Progenitor cell of endocrine pancreas (in vitro differentiated cells): ENCODE data around the gene USP32. TPM values are rescaled to one million over a fixed set of nuclear protein-coding genes. Genes with fewer than 3 reads are reported as not detected.
A peak's percentile ranks its signal among the peaks of the same experiment; 100 is the strongest.
"Not testable (repeated sequence)": the region's sequence is repeated elsewhere in the genome, so short reads cannot be mapped to it uniquely, and the experiment has no call there.

Experiments
- DNase-seq: peaks from one replicate; pipeline ENCODE4 v3.0.0; 2021; ENCODE audit warnings: low spot score; ENCODE audit not compliant: unreplicated experiment
- H3K27ac Mint-ChIP-seq: 2 replicates; pipeline ENCODE4 v1.8.0; 2021; ENCODE audit warnings: mild to moderate bottlenecking, moderate library complexity, mixed read lengths
- H3K27me3 Mint-ChIP-seq: 2 replicates; pipeline ENCODE4 v1.8.0; 2021; ENCODE audit warnings: mixed read lengths
- H3K36me3 Mint-ChIP-seq: 2 replicates; pipeline ENCODE4 v1.8.0; 2022; ENCODE audit warnings: mixed read lengths; ENCODE audit not compliant: insufficient read depth
- H3K4me1 Mint-ChIP-seq: 2 replicates; pipeline ENCODE4 v1.8.0; 2021; ENCODE audit warnings: low read depth, mixed read lengths
- H3K4me3 Mint-ChIP-seq: 2 replicates; pipeline ENCODE4 v1.8.0; 2021; ENCODE audit warnings: low read depth, mild to moderate bottlenecking, moderate library complexity, mixed read lengths
- H3K9me3 Mint-ChIP-seq: 2 replicates; pipeline ENCODE4 v1.8.0; 2021; ENCODE audit warnings: low read depth, mixed read lengths
- long read RNA-seq: library from polyadenylated mRNA; unstranded; transcript quantifications from one replicate; pipeline ENCODE4 v2.0.0, GENCODE V29; 2020
- total RNA-seq: library from RNA; stranded (reverse); gene quantifications from 2 replicates; pipeline ENCODE4 v1.2.1, GENCODE V29; 2021
- TF ChIP-seq, protein P1 (sequence below): fragments of 200-600 bp; sonication (generic); IDR thresholded peaks from one replicate; pipeline ENCODE4 v1.5.0; 2021; ENCODE audit warnings: antibody characterized with exemption, mild to moderate bottlenecking; ENCODE audit not compliant: unreplicated experiment

Gene USP32, protein sequence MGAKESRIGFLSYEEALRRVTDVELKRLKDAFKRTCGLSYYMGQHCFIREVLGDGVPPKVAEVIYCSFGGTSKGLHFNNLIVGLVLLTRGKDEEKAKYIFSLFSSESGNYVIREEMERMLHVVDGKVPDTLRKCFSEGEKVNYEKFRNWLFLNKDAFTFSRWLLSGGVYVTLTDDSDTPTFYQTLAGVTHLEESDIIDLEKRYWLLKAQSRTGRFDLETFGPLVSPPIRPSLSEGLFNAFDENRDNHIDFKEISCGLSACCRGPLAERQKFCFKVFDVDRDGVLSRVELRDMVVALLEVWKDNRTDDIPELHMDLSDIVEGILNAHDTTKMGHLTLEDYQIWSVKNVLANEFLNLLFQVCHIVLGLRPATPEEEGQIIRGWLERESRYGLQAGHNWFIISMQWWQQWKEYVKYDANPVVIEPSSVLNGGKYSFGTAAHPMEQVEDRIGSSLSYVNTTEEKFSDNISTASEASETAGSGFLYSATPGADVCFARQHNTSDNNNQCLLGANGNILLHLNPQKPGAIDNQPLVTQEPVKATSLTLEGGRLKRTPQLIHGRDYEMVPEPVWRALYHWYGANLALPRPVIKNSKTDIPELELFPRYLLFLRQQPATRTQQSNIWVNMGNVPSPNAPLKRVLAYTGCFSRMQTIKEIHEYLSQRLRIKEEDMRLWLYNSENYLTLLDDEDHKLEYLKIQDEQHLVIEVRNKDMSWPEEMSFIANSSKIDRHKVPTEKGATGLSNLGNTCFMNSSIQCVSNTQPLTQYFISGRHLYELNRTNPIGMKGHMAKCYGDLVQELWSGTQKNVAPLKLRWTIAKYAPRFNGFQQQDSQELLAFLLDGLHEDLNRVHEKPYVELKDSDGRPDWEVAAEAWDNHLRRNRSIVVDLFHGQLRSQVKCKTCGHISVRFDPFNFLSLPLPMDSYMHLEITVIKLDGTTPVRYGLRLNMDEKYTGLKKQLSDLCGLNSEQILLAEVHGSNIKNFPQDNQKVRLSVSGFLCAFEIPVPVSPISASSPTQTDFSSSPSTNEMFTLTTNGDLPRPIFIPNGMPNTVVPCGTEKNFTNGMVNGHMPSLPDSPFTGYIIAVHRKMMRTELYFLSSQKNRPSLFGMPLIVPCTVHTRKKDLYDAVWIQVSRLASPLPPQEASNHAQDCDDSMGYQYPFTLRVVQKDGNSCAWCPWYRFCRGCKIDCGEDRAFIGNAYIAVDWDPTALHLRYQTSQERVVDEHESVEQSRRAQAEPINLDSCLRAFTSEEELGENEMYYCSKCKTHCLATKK (N-terminal part only)
- 42.7 and 42.8 TPM in 2 replicates for total RNA-seq
- long read RNA-seq, partial matches to known transcripts, result 17 of 19 reads
- long read RNA-seq, other reads (novel, unspliced or antisense), result 2 of 19 reads

GRCh38 chr17:60392042-60392844 is at the start of gene USP32:
Gene USP32 (minus strand): TSS chr17:60392133. CDS start chr17:60391939, 194 bp downstream.
- TF ChIP-seq, protein P1, sequence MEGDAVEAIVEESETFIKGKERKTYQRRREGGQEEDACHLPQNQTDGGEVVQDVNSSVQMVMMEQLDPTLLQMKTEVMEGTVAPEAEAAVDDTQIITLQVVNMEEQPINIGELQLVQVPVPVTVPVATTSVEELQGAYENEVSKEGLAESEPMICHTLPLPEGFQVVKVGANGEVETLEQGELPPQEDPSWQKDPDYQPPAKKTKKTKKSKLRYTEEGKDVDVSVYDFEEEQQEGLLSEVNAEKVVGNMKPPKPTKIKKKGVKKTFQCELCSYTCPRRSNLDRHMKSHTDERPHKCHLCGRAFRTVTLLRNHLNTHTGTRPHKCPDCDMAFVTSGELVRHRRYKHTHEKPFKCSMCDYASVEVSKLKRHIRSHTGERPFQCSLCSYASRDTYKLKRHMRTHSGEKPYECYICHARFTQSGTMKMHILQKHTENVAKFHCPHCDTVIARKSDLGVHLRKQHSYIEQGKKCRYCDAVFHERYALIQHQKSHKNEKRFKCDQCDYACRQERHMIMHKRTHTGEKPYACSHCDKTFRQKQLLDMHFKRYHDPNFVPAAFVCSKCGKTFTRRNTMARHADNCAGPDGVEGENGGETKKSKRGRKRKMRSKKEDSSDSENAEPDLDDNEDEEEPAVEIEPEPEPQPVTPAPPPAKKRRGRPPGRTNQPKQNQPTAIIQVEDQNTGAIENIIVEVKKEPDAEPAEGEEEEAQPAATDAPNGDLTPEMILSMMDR, result peak; percentile 48
- Mint-ChIP-seq H3K36me3 (no peaks in the 10 kb centered on the region), H3K27ac (peak within 1 kb of the TSS; percentile 96)

DNA sequence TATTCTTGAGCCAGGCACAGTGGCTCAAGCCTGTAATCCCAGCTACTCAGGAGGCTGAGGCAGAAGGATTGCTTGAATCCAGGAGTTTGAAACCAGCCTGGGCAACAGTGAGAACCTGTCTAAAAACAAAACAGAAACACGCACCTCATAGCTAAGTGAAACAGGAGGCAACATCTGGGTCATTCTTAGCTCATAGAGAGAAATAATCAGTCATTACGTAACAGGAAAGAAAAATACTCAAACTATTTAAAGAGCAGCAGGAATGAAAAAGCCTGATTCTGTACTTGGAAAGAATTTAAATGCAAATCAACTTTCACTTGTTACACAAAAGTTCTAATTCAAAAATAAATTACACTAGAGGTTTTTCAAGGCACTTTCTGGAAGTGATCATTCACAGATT is 47.6 kb upstream of the USP32 start:
- H3K27me3 Mint-ChIP-seq, result peaks cover 4% of the 10 kb centered on the region
- TF ChIP-seq, protein P1, result no peak
- no peak overlapping the region for H3K4me3 Mint-ChIP-seq
- DNase-seq, result no peak
- no peaks in the 10 kb centered on the region for H3K36me3 Mint-ChIP-seq
- H3K9me3 Mint-ChIP-seq, result no peaks in the 10 kb centered on the region
- no peak overlapping the region for H3K27ac Mint-ChIP-seq
- no peaks in the 10 kb centered on the region for H3K4me1 Mint-ChIP-seq

More at GRCh38 chr17:60392042-60392844, at the start of gene USP32:
- Mint-ChIP-seq H3K27me3 (no peaks in the 10 kb centered on the region), H3K9me3 (no peaks in the 10 kb centered on the region), H3K4me3 (peak within 1 kb of the TSS; percentile 95), H3K4me1 (peaks cover 28% of the 10 kb centered on the region)
- peak; percentile 94 for DNase-seq

GRCh38 chr17:60436676-60437075 is 44.7 kb upstream of the USP32 start:
- H3K4me3 Mint-ChIP-seq, result no peak overlapping the region
- no peaks in the 10 kb centered on the region for H3K36me3 Mint-ChIP-seq
- H3K9me3 Mint-ChIP-seq, result peaks cover 10% of the 10 kb centered on the region
- DNase-seq, result no peak
- TF ChIP-seq, protein P1, result no peak
- no peak overlapping the region for H3K27ac Mint-ChIP-seq
- H3K4me1 Mint-ChIP-seq, result no peaks in the 10 kb centered on the region
- H3K27me3 Mint-ChIP-seq, result peaks cover 4% of the 10 kb centered on the region

- Mint-ChIP-seq H3K27me3 (peaks cover 4% of the 10 kb centered on the region), H3K4me3 (no peak overlapping the region)
These were observed 43.6 kb upstream of the USP32 start for GRCh38 chr17:60435244-60436167.

GRCh38 chr17:60433021-60433997 is 41.4 kb upstream of the USP32 start:
- not testable (repeated sequence) for H3K9me3 Mint-ChIP-seq, H3K4me3 Mint-ChIP-seq, H3K27ac Mint-ChIP-seq, H3K27me3 Mint-ChIP-seq, H3K36me3 Mint-ChIP-seq, DNase-seq, H3K4me1 Mint-ChIP-seq

More at GRCh38 chr17:60435244-60436167, 43.6 kb upstream of the USP32 start:
- Mint-ChIP-seq H3K27ac (no peak overlapping the region), H3K4me1 (no peaks in the 10 kb centered on the region), H3K36me3 (no peaks in the 10 kb centered on the region), H3K9me3 (peaks cover 10% of the 10 kb centered on the region)
- peak; percentile 39 for DNase-seq
- TF ChIP-seq, protein P1, result peak; percentile 87

- not testable (repeated sequence) for H3K27ac Mint-ChIP-seq, H3K27me3 Mint-ChIP-seq, H3K36me3 Mint-ChIP-seq, DNase-seq, H3K9me3 Mint-ChIP-seq, H3K4me1 Mint-ChIP-seq, H3K4me3 Mint-ChIP-seq
These were observed 38.6 kb upstream of the USP32 start for GRCh38 chr17:60430561-60430960.
